HG02763 (cell line): ENCODE data around the gene CCDC57.

ENCODE experiments used
- ATAC-seq: cut with Tn5 transposase; IDR thresholded peaks from one replicate; pipeline ENCODE4 v1.9.1; 2021; ENCODE audit warnings: mild to moderate bottlenecking, moderate library complexity; ENCODE audit not compliant: unreplicated experiment

Gene CCDC57

DNA sequence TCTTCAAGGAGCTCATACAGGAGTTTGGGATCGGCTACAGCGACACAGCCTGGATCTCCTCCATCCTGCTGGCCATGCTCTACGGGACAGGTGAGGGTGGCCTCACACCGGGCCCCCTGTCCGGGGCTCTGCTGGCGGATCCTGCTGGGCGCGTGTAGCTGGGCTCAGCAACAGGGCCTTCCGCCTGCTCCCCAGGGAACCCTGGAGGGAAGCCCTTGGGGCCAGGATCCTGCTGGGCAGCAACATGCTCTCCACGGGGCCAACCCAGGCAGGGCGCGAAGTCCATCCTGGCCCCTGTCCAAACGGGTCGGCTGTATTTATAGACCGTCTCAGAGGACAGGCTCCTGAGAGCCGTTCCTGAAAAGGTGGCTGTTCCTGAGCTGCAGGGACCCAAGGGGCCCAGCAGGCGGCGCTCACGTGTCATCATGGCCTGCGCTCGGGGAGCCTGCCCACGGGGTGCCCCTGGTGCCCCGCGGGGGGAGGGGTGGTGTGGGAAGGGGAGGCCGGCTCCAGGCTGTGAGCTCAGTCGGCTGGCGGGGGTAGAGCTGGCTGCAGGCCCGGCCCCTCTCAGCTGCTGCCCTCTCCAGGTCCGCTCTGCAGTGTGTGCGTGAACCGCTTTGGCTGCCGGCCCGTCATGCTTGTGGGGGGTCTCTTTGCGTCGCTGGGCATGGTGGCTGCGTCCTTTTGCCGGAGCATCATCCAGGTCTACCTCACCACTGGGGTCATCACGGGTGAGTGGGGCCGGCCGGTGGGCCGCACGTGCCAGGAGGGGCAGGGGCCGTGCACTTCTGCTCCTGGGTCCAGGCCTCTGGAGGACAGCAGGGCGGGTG, 23.7 kb upstream of the CCDC57 start:
- ATAC-seq, result no peak

DNA sequence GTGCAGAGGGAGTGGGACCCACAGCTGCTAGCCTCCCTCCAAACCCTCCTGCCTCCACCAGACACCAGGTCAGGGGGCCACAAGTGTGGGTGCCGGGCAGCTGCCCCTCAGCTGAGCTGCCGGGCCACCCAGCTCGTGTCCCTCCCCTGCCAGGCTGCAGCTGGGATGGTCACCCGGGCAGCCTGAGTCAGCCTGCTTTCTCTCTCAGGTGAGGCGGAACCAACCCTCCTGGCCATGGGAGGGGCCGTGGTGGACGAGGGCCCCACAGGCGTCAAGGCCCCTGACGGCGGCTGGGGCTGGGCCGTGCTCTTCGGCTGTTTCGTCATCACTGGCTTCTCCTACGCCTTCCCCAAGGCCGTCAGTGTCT, 23.1 kb upstream of the CCDC57 start:
- no peak for ATAC-seq

DNA sequence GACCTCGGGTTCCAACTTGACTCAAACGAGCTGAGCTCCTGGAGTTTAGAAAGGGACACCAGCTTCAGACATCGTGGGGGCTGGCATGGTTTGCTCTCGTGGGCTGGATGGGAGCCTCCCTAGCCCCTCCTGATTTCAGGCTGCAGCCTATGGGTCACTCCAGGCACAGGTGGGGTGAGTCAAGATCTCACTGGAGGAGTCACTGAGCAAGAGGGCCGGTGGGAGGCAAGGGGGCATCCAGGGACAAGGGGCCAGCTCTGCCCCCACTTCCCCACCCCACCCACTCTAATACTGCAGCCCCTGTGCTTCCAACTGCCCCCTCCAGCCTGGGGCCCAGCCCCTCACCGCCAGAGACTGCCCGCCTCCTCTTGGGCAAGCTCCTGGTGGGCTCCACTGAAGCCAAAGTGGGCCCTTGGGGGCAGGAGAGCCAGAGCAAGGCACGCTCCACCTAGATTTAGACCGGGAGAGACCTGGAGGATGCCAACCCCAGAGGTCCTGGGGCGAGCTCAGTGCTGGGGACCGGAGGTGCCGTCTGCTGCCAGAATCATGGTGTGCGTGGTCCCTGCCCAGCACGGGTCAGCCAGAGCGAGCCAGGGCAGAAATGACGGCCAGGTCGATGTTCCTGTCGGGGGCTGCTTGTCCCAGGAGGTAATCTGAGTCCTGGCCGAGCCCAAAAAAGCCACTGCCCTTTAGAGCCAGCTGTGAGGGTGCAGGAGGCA, 22.6 kb upstream of the CCDC57 start:
- no peak for ATAC-seq

DNA sequence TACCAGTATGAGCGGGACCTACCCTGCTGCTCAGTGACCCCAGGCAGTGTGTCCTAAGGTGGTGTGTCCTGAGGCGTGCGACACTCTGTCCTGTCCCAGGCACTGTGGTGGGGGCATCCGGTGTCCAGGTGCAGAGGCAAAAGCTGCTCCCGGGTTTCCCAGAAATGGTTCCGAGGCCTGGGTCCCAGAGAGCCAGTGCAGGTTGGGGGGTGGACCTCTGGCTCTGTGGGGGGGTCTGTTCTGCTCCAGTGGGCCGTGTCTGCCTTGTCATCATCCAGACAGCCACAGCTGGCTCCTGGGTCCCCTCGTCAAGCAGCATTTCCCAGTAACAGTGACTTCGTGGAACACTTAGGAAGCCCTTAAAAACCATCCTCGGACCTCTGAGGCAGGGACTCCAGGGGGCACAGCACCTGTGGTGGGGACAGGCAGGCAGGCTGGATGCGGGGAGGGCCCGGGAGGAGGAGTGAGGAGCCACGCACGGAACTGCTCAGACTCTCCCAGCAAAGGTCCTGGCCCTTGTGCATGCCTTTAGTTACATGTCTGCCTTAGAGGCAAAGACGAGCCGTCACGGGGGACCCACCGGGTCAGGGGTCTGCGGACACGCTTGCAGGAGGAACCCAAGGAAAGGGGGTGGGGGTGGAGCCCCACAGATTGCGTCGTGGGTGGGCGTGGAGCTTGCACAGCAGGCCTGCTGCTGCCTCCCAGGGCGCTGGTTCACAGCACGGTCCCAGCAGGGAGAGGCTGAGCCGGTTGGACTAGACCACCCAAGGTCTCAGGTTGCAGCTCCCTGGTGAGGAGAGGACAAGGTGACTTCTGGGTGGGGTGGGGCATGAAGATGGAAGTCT, 21.8 kb upstream of the CCDC57 start:
- no peak for ATAC-seq

DNA sequence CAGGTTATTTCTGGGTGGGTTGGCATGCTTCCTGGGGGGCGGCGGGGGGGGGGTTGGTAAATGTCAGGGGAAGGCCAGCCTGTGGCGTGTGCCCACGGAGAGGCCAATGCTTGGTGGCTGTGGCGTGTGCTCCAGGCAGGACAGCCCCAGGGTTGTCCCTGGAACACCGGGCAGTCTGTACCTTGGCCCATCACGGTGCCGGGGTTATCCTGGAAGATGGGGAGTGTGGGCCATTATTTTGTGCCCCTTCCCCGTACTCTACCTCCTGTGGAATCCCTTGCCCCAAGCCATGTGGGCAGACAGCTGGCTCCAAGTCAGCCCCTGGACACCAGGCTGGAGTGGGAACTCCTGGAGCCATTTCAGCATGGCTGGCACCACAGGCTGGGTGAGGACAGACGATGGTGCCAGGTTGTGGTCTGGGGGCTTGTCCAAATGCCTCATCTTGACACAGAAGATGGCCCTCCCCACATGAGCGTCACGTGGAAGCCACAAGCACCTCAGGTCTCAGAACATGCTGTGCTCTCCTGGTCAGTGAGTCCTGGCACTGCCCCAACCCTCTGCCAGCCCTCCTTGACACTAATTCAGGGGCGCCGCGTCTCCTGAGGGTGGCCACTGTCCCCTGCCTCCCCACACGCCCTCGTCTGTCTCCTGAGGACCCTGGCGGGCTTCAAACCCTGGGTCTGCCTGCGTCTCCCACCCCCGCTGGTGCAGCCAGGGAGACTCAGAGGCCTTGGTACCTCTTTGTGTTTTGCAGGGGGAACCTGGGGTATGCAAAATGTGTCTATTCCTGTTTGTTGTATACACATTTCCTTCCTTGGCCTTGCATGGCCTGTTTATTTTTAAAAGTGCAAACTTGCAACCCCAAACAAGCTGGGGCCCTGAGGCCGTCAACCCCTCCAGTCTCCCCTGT, 20.5 kb upstream of the CCDC57 start:
- no peak for ATAC-seq

DNA sequence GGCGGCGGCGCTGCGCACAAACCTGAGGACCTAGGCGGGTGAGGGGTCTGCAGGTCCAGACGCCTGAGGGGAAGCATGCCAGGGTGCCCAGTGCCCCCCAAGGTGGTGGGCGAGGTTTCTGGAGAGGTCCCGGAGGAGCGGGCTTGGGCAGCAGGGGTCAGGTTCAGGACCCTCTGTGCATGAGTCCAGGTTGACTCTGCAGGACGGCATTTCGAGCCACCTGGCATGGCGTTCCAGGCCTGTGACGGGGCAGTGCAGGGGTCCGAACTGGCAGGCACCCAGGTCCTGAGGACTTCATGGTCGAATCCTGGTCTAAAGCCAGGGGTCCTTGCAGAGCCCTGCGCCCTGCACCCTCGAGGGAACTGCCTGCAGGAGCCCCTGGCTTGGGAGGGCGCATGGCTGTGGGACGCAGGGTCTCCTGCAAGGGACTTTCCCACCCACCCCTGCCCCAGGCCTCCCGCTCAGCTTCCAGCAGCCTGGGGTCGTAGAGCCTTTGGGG, 19.7 kb upstream of the CCDC57 start:
- no peak for ATAC-seq

DNA sequence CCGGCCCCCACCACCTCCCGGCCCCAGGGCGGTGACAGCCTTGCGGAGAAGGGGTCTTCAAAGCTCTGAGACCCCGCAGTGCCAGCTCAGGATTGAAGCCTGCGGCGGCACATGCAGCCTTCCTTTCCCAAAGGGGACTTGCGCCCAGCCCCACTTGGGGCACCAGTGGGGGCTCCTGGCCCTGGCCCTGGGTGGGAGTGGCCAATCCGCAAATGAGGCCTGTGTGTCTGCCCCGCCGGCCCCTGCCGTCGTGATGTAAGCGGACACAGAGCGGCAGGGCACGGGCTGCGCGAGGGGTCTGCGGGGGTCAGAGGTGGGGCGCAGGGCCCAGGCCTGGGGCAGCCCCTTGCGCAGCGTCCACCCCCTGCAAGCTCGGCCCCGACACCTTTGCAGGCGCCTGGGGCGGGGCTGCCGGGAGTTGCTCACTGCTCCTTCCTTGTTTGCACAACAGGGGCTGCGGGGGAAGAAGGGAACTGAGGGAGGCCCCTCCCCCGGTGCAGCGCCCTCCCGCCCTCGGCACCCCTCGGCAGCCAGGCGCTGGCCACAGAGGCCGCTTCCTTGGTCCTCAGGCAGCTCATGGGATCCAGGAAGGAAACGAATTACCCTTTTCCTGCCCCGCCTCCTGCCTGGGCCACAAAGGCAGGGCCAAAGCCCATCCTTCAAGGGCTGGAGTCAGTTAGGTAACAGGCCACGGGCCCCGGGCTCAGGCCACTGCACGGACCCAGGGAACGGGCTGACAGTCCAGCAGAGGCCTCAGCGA, 19.1 kb upstream of the CCDC57 start:
- ATAC-seq, result no peak

DNA sequence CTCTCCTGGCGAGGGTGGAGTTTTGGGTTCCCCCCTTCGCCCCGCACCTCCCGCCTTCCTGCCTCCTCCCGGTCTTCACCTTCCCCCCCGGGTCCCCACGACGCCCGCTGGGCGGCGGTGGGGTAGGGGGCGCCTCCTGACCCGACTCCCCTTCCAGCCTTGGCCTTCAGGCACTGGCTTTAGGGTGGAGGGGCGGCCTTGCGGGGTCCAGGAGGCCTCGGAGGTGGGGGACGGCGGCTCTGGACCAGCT, 18.6 kb upstream of the CCDC57 start:
- ATAC-seq, result no peak

DNA sequence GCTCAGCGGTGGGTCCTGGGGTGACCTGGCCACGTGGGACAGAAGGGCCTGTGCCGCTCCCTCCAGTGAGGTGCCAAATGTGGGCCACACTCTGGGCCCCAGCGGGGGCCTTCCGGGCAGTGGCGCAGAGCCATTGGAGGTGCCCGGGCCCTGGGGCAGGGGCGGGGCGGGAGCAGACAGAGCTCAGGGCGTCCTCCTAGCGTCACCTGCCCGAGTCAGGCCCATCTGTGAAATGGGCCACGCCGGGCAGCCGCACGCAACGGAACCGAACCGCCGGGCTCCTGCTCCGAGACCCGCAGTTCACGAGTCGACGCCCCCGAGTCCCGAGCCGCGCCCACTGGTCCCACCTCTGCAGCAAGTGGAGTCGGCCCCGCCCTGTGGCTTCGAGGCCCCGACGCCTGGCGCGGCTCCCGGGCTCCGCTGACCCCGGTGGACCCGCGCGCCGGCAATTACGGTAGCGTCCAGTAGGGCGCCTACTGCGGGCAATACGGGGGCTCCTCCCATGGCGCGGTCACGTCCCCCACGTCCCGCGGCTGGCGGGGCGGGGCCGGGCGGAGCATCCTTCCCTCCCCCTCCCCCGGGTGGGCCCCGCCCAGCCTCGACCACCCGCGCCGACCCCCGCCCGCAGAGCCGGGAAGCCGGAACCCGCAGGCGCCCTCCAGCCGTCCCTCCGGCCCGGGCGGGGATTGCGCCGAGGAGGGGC, 18.1 kb upstream of the CCDC57 start:
- ATAC-seq, result no peak

DNA sequence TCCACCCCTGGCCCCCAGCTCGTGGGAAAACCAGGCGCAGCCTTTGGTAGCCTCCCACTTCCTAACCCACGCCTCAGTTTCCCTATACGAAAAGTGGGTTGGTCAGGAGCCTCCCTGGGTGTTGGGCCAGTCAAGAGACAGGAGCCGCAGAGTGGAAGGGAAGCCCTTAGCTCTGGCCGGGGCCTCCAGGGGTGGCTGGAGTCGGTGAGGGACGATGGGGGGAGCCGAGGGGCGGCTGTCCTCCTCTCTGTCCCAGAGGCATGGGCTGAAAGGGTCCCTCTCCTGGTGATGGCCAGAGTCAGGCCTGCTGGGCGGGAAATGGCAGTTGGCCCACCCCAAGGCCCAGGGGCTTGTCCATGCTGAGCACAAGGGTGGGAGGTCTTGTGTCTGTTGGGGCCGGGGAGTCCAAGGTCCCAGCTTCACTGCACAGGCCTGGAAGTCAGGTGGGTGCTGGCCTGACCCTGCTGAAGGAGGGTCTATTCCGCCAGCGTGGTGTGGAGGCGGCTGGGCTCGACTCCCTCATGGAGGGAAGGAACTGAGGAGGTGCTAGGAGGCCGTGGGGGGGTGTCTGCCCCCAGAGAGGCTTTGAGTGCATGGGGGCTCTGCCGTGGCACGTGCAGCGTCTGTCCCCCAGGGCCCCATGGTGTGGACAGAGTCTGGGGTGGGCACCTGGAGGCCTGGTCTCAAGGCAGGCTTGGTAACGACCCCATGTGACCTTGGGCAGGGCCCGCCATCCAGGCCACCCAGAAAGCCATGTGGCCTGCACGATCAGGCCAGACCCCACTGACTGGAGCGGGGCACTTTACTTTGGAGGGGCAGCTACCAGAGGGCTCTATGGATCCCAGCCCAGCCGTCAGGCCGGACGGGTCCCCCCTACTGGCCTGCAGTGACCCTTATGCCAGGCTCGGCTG, 17.3 kb upstream of the CCDC57 start:
- ATAC-seq, result no peak

DNA sequence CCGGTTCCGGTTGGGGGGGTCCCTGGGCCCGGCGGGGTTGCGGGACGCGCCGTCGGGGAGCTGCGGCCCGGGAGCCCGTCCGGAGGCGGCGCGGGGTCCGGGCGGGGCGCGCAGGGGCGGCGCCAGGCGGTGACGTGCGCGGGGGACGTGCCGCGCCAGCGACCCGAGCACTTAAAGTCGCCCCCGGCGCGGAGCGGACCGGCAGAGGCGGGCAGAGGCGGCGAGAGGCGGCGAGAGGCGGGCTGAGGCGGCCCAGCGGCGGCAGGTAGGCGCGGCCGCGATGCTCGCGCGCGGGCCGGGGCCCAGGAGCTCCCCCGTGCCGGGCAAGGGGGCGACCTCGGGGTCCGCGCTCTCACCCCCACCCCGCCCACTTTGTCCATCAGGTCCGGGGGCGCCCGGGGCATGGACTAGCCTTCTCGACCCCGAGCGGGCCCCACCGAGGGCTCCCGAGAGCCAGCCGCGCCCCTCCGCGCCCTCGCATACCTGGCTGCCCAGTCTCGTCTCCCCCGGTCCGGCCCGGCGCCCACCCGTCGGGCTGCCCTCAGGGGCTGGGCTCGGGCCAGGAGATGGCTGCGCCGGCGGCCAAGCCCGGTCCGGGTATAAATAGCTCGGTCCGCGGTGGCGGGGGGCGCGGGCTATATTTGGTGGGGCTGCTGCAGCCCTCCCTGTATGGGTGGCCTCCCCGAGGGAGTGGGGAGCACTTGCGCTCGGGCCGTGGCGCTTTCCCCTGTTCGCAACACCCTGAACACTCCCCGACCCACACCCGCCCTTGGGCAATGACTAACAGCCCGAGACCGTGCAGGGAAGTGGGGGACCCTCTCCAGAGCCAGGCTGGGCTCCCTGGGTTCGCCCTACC, 16.4 kb upstream of the CCDC57 start, which contains the start of gene SLC16A3:
Gene SLC16A3 (plus strand): TSS at position 201 of the 856 bp plus-strand sequence. CDS start 6,967 bp downstream, outside the sequence.
- peak; percentile 42 for ATAC-seq

DNA sequence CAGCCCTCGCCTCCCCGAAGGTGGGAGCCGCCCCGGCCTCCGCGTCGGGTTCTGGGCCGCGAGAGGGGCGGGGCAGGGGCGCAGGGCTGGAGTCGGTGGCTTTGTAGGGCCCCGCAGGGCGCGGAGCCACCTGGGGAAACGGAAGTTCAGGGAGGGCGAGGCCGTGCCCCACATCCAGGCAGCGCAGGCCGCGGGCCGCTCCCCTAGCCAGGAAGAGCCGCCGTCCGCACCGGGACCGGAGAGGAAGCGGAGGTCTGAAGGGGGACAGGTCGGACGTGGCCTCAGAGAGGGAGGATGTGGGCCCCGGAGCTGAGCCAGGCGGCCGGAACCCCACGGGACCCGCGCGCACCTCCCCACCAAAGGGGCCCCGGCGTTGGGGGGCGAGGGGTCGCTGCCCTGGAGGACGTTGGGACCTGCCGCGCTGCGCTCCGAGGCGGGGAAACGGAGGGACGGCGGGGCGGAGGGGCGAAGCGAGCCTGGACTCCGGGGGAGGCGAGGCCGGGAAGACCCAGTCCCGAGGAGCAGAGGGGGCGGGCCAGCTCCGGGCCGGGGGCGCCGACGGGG, 15.7 kb upstream of the CCDC57 start:
- no peak for ATAC-seq

DNA sequence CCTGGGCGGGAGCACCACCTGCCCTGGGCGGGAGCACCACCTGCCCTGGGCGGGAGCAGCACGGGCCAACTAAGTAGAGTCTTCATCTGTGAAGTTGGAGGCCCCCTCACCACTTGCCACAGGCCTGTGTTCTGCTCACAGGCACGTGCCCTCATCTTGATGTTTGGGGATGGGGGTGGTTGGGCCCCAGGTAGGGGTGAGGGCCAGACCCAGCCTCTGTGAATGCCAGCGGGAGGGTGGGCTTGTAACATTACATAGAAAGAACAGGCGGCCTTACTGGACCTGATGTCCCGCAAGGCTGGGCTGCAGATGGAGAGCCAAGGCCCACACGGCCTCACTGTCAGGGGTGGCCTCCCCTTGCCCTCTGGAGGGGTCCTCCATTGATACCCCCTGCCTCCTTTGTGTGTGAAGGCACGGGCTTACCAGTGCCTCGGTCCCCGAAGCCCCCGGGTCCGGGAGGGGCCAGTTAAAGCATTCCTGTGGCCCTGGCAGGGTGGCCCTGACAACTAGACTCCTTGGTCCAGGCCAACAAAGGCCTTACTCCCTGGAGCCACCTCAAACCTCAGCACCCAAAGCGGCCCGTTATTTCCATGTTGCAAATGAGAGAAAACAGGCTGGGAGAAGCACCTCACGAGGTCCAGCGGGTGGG, 15.1 kb upstream of the CCDC57 start:
- no peak for ATAC-seq

DNA sequence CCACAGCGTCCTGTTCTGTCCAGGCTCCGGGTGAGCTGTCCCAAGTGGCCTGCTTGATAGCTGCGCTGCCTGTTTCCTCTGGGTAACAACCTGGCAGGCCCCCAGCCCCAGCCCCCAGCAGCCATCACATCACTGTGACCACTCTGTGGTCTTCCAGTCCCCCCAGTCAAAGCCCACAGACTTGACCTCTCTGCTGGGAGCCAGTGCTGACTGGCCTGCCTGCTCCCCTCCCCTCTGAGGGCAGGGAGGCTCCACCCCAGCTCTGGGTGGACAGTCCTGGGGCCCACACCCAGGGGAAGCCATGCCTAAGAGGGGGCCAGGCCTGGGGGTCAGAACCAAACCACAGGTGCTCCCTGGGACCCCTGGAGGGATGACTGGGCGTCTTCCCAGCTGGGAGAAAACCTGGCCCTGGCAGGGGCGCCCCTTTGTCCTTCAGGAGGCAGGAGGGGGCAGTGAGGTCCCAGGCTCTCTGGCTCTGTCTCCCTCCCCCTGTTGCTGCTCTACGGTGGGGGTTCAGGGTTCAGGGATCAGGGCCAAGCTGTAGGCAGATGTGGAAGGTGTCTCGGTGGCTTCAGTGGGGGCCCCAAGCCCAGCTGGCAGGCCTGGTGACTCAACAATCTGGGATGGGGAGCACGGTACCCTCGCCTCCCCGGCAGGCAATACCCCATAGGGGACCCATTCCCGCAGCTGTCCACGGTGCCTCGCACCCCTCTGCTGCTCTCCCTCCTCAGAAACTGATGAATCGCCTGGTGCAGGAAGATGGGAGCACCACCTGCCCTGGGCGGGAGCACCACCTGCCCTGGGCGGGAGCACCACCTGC, 14.4 kb upstream of the CCDC57 start:
- ATAC-seq, result no peak

DNA sequence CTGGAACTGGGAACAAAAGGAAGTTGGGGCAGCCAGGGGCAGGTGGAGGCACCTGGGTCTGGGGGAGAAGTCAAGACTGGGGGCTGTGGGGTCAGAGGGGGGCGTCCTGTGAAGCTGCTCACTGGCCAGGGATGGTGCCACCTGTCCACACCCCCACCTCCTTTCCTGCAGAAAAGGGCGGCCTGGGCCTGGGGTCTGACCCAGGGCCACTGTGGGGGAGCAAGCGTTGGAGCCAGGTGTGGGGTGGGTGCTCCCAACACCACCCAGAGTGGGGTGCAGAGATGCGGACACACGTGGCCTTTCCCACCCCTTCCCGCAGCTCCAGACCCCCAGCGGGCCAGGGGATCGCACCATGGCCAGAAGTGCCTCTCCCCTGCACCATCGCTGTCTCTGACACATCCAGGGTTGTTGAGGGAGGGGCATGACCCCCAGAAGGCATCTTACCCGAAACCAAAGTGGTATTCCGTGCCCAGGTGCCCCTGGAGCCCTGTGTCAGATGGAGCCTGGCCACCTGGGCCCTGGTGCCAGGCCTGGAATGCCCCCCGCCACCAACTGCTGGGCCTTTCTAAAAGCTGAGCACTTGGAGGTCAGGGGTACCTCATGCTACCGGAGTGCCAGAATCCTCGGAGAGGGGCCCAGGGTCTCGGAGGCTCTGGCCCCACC, 13.6 kb upstream of the CCDC57 start:
- no peak for ATAC-seq
